ENCODE measurements around the gene TBL1XR1.

DNA sequence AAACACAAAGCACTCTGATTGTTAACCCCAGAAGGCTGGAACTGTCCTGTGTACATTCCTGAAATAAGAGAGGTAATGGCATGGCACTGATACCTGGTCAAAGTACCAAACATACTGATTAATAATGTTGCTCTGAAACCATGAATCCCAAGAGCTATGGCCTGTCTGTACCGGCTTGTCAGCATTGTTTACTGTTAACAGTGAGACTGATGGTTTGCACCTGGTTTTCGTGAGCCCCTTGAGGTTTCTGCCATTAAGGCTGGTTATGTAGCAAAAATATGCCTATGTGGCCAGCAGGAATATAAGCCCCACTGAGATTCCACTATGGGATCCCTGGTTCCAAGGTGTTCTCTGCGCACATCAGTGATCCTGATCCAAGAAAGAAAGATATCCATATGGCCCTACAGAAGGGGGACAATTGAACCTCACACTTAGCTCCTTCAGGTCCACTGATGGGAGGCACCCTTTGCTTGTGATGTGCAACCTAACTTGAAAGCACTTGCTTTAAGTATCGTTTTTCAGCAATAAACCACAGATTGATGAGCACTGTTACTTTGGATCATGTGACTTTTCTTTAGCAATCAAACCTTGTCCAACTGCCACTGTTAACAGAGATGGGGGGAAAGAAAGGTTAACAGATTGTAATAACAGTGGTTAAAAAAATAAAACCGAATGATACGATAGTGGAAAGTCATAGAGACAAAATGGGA, 65.2 kb downstream of the TBL1XR1 start:
- no peak for TF ChIP-seq POLR2AphosphoS5 (IDR thresholded peaks at IDR 0.05)
- TF ChIP-seq, protein P1, sequence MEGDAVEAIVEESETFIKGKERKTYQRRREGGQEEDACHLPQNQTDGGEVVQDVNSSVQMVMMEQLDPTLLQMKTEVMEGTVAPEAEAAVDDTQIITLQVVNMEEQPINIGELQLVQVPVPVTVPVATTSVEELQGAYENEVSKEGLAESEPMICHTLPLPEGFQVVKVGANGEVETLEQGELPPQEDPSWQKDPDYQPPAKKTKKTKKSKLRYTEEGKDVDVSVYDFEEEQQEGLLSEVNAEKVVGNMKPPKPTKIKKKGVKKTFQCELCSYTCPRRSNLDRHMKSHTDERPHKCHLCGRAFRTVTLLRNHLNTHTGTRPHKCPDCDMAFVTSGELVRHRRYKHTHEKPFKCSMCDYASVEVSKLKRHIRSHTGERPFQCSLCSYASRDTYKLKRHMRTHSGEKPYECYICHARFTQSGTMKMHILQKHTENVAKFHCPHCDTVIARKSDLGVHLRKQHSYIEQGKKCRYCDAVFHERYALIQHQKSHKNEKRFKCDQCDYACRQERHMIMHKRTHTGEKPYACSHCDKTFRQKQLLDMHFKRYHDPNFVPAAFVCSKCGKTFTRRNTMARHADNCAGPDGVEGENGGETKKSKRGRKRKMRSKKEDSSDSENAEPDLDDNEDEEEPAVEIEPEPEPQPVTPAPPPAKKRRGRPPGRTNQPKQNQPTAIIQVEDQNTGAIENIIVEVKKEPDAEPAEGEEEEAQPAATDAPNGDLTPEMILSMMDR (IDR thresholded peaks at IDR 0.05) = no peak
- TF ChIP-seq POLR2A (IDR thresholded peaks at IDR 0.05) = no peak
